Renal cortex interstitium (tissue), 11 donors: ENCODE measurements around the gene PHLDA1. TPM values are rescaled to one million over a fixed set of nuclear protein-coding genes. Genes with fewer than 3 reads are reported as not detected.

Experiments used
- DNase-seq, 11 donors: peaks; one replicate each; pipeline ENCODE4 v3.0.0-alpha.2; 2013; ENCODE audit warnings: low read depth in 9 of 11, low spot score in 4 of 11; ENCODE audit errors: extremely low read depth in 1 of 11
- polyA plus RNA-seq, 3 donors: library from polyadenylated mRNA; unstranded; fragments of 120-200 nt; gene quantifications; one replicate each; pipeline ENCODE4 v1.2.1, GENCODE V29; 2013; ENCODE audit not compliant: insufficient read length in 3 of 3

Gene PHLDA1
- polyA plus RNA-seq, 3 donors = 37.7 to 44.9 (median 41.7) TPM

DNA sequence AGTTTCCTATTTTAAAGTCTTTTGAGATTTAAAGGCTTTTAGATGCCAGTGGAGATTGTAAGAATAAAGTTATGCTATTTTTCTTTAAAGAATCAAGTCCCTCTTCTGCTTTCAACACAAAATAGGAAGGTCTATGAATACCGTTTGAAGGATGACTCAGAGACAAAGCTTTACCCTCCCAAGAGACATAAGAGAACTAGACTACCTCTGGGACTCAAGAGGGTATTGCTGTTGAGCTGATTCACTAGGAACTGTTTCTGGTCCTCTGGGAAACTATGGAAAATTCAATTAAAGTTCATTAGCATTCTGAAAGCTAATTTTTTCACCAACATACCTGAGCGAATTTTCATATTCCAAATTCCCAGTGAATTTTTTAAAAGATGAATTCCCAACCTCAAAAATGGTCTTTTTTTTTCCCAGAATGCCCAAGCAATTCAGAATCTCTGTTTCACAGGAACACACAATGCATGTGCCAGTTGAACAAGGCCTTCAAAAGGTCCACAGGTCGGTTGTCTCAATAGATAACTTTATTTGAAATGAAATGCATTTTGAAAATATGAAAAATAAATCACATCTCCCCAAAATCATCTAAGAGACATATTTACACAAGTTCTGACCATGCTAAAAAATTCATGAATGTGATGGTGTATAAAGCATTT is 6.5 kb downstream of the PHLDA1 start:
- no peak for DNase-seq

DNA sequence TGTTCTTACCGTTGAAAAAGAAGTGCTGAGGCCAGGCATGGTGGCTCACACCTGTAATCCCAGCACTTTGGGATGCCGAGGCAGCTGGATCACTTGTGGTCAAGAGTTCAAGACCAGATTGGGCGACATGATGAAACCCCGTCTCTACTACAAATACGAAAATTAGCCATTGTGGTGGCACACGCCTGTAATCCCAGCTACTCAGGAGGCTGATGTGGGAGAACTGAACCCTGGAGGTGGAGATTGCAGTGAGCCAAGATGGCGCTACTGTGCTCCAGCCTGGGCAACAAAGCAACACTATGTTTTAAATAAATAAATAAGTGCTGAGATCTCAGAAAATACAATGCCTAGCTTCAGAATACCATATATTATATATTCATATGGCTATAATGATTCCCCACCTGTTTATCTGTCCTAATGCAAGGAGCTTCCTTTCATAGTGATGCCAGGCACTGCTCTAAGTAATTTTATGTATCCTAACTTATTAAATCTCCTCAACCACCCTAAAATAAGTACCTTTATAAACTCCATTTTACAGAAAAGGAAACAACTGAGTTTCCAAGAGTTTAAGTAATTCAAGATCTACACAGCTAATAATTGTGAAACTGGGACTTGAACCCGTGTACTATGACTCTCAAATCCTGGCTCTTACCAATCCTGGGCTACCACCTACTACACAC is 7.3 kb downstream of the PHLDA1 start:
- no peak for DNase-seq

DNA sequence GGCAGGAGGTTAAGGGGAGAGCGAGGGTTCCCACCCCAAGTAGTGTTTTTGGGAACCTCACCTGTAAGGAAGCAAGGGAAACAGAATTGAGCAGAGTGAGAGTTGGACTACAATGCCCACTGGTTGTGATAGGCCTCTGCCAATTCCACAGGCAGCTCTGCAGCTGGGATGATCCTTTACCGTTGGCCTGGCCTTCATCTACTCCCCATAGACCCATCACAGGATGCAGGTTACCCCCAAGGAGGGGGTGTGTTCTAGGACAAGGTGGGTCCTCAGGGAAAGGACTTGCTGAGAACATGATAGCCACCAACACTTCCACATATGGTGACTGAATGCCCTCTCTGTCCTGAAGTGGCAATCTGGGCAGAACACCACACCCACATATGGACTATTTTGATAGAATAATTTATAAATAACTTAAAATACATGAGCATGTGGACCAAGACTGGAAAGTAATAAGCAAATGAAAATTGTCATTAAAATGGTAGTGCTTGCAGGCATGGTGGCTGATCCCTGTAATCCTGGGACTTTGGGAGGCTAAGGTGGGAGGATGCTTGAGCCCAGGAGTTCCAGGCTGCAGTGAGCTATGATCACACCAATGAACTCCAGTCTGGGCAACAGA is 8.4 kb downstream of the PHLDA1 start:
- DNase-seq = no peak

DNA sequence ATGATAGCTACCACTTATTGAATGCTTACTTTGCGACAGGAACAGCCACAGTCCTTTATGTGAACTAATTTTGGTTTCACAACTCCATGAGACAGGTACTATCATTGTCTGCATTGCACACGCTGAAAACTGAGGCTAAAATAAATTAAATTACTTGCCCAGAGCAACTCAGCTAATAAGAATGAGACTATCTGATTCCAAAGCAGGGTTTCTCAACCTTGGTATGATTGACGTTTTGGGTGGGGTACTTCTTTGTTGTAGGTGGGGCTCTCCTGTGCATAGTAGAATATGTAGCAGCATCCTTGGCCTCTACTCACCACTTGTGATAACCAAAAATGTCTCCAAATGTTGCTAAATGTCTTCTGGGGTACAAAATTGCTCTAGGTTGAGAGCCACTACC is 9.1 kb downstream of the PHLDA1 start:
- no peak for DNase-seq

DNA sequence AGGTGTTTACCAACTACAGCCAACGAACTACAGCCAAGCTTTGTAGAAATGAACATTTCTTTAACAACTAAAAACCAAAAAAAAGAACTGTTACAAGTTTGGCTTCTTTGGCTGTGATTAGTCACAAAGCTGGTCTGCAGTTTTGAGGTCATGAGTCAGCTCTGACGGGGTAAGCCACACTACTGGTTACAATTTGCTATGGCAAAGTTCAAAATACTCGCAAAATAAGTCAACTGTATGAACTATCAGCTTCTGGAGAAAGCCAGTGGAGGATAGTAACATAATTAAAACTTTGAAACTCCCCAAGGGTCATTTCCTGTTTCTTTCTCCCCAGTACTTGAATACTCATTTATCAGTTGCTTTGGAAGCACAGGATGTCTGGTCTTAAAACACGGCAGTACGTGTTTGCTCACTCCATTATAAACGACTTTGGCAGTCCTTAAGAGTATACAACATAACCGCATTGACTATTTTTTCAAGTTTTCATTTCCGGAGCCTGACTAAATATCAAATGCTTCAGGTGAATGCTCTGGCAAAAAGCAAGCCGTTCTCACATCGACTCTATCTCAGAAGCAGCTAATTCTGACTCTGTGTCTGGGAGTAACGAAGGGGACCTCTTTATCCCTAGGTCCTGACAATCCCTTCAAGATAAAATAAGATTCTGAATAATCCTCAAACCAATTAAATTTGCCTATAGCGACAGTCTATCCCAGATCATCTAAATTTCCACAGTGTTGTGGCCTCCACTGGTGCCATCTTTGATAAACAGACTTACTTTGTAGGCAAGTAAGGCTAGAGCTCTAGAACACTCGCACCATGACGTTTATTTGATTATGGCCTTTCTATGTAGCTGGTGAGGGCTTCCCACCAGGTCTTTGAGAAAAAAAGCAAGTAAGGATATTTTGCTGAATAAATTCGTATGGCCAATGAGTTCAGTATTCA is 10.6 kb downstream of the PHLDA1 start:
- no peak for DNase-seq

DNA sequence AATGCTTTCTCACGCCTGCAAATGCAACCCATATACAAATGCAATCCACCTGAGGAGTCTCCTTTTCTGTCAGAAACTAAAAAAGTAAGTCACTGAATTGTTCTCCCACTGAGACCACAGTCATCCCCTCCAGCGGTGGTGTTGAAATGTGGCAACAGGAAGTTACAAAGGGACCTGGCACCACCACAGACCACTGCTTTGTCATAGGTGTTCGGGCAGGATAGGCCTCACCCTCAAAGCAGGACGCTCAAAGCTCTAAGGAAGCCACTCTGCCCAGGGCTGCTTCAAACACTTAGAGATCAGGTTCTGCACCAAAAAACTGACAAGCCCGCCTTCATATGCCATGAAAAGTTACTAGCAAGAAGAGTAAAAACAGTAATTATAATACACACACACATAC is 11.3 kb downstream of the PHLDA1 start:
- DNase-seq = no peak

DNA sequence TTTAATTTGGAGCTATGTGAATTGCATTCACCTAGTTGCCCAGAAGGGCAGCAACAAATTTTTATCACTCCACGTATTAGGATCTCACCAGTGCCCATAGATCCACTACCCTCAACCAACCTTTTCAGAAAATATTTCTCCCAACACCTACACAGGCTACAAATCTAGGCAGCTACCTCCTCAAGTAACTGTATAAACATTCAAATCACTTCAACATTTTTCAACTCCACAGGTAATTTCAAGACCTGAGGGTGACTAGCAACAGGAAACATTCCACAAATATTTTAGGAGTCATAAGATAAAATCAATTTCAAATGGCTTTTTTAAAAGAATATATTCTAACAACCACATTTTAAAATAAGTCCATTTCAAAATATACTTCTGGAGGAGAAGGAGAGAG is 12.9 kb downstream of the PHLDA1 start:
- DNase-seq = no peak

- DNase-seq = no peak
Observed at GRCh38 chr12:76018111-76018510, 13.5 kb downstream of the PHLDA1 start.

DNA sequence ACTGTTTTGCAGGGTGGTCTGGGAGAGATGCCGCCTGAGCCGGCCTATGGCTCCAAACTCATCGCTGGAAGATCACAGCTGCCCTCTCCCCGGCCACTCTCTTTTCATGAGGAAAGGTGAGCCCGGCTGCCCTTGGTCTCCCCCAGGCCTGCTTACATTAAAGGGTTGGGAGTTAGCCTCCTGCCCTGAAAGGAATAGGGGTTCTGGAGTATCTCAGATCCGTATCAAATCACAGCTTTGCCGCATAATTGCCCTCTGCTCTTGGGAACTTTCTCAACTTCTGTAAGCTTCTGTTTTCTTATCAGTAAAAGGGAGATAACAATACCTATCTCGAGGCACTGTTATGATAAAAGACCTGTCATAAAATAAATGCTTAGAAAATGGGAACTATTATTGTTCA is 17.6 kb downstream of the PHLDA1 start:
- DNase-seq = no peak

- DNase-seq = no peak
Observed at GRCh38 chr12:76013603-76014002, 18.0 kb downstream of the PHLDA1 start.

DNA sequence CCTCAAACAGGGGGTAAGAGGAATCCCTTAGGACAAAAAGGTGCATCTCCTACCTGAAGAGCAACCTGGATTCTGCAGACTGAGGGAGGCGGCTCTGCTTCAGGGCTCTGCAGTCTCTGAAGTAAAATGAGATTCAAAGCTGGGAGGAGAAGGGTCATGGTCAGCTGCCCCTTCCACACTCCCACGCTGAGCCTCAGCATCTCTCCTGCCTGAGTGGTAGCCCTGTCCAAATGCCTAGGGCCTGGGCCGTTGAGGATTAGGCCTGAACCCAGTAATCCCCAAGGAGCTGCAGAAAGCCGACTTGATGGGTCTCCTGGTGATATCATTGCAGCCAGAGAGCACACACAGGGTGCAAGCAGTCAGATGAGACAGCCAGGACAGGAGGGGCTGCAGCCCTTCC is 18.9 kb downstream of the PHLDA1 start:
- peak in 2 of 11 donors; percentile 40 to 61 for DNase-seq

DNA sequence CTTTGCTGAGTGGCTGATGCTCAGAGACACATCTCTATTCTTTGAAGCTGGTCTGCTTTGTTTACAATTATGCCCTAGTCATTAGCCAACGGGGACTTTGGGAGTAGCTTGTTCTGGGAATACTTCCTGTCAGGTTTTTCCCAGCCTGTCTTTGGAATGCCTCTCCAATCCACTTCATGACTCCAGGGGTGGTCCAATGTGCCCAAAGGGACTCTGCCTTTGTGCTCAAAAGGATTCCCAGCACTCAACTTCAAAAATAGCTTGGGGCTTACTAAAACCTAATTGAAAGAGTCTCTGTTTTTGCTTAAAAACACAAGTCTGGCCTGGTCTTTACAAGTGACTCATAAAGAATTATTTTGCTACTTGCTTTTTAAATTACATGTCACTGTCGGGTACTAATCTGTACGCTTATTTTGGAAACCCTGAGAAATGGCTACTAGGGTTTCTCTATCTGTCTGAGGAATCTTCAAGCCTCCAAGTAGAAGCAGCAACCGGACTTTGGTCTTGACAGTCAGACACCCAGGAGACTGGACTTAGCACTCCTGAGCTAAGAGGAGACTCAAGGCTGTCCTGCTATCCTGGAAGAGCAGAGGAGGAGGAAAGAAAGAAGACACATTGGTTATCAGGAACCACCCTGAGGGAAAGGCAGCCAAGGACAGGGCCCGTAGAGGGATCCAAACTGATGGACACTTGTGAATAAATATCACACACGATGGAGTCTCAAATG is 20.7 kb downstream of the PHLDA1 start:
- DNase-seq = no peak

- DNase-seq = no peak
Observed at GRCh38 chr12:76008428-76008827, 23.1 kb downstream of the PHLDA1 start.

GRCh38 chr12:76007640-76008039 is 23.9 kb downstream of the PHLDA1 start:
- no peak for DNase-seq

DNA sequence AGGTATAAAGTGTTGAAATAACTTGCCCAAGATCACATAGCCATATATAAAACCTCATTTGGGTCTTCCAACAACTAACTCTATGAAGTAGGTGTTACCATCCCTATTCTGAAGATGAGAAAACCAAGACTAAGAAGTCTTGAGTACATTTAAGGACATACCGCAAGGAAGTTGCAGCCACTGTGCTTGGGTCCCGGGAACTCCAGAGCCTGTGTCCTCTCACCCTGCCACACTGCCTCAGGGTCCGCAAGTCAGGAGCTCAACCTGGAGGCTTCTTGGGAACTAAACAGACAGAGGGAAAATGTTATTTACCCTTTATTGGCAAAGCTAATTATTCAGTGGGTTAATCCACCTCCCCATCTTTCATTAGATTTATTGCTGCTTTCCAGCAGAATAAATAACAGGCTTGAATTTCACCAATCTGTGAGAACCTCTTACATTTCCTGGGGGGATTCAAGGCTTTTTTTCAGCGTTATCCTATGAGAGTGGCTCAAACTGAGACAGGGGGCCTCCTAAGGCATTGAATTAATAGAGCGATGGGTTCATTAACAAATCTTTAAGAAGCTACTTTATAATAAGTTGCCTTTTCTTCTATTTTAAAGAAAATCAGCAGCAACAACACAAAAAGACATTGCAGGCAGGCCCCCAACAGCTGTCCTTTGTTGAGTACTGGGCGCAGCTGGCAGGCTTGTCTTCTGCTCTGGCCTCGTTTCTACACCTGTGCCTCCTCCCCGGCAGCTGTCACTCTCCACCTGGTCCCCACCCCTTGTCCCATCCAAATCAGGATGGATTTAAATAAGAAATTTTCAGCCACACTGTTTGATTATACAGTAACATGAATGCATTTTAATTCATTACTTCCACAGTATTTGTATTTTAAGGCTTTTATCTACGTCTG is 25.3 kb downstream of the PHLDA1 start:
- DNase-seq = no peak

GRCh38 chr12:76003355-76003638 is 28.3 kb downstream of the PHLDA1 start:
- DNase-seq = no peak

GRCh38 chr12:76002598-76003354 is 28.8 kb downstream of the PHLDA1 start:
- DNase-seq = no peak
